OCI-LY3 (cell line): ENCODE data around the gene MAPT.

Experiments used
- CTCF ChIP-seq: fragments of 200-600, 300-600 bp; sonication (generic); IDR thresholded peaks from 2 replicates; pipeline ENCODE4 v1.5.1; 2014; ENCODE audit warnings: antibody characterized with exemption, low read length, low read depth
- EZH2phosphoT487 ChIP-seq: fragments of 200-600 bp; shearing (Covaris generic); IDR thresholded peaks from 2 replicates; pipeline ENCODE4 v1.6.1; 2018; ENCODE audit warnings: antibody characterized with exemption, mixed run types, low read depth

- no peak for TF ChIP-seq EZH2phosphoT487
- TF ChIP-seq CTCF = no peak
These were observed 47.3 kb upstream of the MAPT start for GRCh38 chr17:45847101-45847500.
